ENCODE data around the gene ZNF821.
"Not testable (repeated sequence)": the region's sequence is repeated elsewhere in the genome, so short reads cannot be mapped to it uniquely, and the experiment has no call there.

DNA sequence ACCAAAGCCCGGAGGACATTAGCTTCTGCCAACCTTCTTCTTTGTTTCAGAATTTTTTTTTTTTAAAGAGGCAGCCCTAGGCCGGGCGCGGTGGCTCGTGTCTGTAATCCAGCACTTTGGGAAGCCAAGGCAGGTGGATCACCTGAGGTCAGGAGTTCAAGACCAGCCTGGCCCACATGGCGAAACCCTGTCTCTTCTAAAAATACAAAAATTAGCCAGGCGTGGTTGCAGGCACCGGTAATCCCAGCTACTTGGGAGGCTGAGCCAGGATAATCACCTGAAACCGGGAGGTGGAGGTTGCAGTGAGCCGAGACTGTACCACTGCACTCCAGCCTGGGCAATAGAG, 66.9 kb downstream of the ZNF821 start:
- not testable (repeated sequence) for TF ChIP-seq CTCF (IDR thresholded peaks at IDR 0.05; ENCODE audit: control extremely low read depth in 1 of 3, insufficient read depth in 1 of 3, low read depth in 1 of 3, low read length in 3 of 3); CHD7 (IDR thresholded peaks at IDR 0.05; ENCODE audit: insufficient replicate concordance, low read length); CREB1 (IDR thresholded peaks at IDR 0.05); NANOG (IDR thresholded peaks at IDR 0.05; ENCODE audit: insufficient read depth, low read depth, low read length, poor library complexity, severe bottlenecking); EZH2 (IDR thresholded peaks at IDR 0.05; ENCODE audit: low read depth, low read length, severe bottlenecking)
- TF ChIP-seq, protein P1, sequence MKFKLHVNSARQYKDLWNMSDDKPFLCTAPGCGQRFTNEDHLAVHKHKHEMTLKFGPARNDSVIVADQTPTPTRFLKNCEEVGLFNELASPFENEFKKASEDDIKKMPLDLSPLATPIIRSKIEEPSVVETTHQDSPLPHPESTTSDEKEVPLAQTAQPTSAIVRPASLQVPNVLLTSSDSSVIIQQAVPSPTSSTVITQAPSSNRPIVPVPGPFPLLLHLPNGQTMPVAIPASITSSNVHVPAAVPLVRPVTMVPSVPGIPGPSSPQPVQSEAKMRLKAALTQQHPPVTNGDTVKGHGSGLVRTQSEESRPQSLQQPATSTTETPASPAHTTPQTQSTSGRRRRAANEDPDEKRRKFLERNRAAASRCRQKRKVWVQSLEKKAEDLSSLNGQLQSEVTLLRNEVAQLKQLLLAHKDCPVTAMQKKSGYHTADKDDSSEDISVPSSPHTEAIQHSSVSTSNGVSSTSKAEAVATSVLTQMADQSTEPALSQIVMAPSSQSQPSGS (IDR thresholded peaks at IDR 0.05; ENCODE audit: low read length): not testable (repeated sequence)
